WI38 (cell line): ENCODE data around the gene WNT6.

Experiments used
- H3K4me3 ChIP-seq: 2 replicates; pipeline ENCODE4 v1.5.1; 2011; ENCODE audit warnings: low read depth, mild to moderate bottlenecking, control low read depth, low read length
- CTCF ChIP-seq: IDR thresholded peaks from 2 replicates; pipeline ENCODE4 v1.5.1; 2012; ENCODE audit warnings: low read depth, mild to moderate bottlenecking, control low read depth, low read length

Gene WNT6

GRCh38 chr2:218878926-218879761 is 19.5 kb downstream of the WNT6 start:
- no peak overlapping the region for H3K4me3 ChIP-seq
- TF ChIP-seq CTCF, result no peak

- TF ChIP-seq CTCF, result no peak
- H3K4me3 ChIP-seq, result no peak overlapping the region
Observed at GRCh38 chr2:218879776-218880101, 20.1 kb downstream of the WNT6 start.

- H3K4me3 ChIP-seq, result no peak within 1 kb of the TSS
- TF ChIP-seq CTCF, result no peak
Observed at GRCh38 chr2:218880102-218880858, 20.7 kb downstream of the WNT6 start, which contains the start of gene WNT10A. Gene WNT10A (plus strand): TSS chr2:218880852. CDS start chr2:218880996, 144 bp downstream.

GRCh38 chr2:218880859-218881594 is 21.4 kb downstream of the WNT6 start:
- no peak overlapping the region for H3K4me3 ChIP-seq

GRCh38 chr2:218881744-218882460 is 22.3 kb downstream of the WNT6 start:
- no peak overlapping the region for H3K4me3 ChIP-seq
- TF ChIP-seq CTCF, result no peak

More at GRCh38 chr2:218880859-218881594, 21.4 kb downstream of the WNT6 start:
- TF ChIP-seq CTCF, result no peak

GRCh38 chr2:218882461-218882816 is 22.8 kb downstream of the WNT6 start:
- no peak overlapping the region for H3K4me3 ChIP-seq
- TF ChIP-seq CTCF, result no peak
